Left lung (tissue), 10 donors: ENCODE measurements around the gene HLA-DOA. TPM values are rescaled to one million over a fixed set of nuclear protein-coding genes. Genes with fewer than 3 reads are reported as not detected.

Source experiments
- ATAC-seq: fragments of 200-7000 bp; cut with Tn5 transposase; one replicate; pipeline ENCODE4 v1.9.1; 2020; ENCODE audit warnings: moderate library complexity
- DNase-seq, 4 donors: peaks; one replicate each; pipeline ENCODE4 v3.0.0-alpha.2; 2013 to 2020
- H3K27ac ChIP-seq, 2 donors: fragments of 200-600 bp; sonication (generic) in 1 of 2; one replicate each; pipeline versions ENCODE4 v1.5.0 to v1.8.0; 2020 to 2021
- H3K27me3 ChIP-seq, 2 donors: fragments of 200-600 bp; sonication (generic) in 1 of 2; one replicate each; pipeline versions ENCODE4 v1.5.0 to v1.8.0; 2020 to 2021
- H3K36me3 ChIP-seq, 2 donors: fragments of 200-600 bp; sonication (generic) in 1 of 2; one replicate each; pipeline versions ENCODE4 v1.5.0 to v1.8.0; 2020 to 2021
- H3K4me1 ChIP-seq, 2 donors: fragments of 200-600 bp; one replicate each; pipeline ENCODE4 v1.8.0; 2021
- H3K4me3 ChIP-seq, 2 donors: fragments of 200-600 bp; sonication (generic) in 1 of 2; one replicate each; pipeline versions ENCODE4 v1.5.0 to v1.8.0; 2020 to 2021; ENCODE audit warnings: mild to moderate bottlenecking in 1 of 2
- H3K9me3 ChIP-seq, 2 donors: fragments of 200-600 bp; sonication (generic) in 1 of 2; one replicate each; pipeline versions ENCODE4 v1.5.0 to v1.8.0; 2020 to 2021
- CTCF ChIP-seq, 2 donors: fragments of 200-600 bp; sonication (generic) in 1 of 2; IDR thresholded peaks; one replicate each; pipeline versions ENCODE4 v1.5.0 to v1.8.0; 2021; ENCODE audit warnings: antibody characterized with exemption in 2 of 2
- intact Hi-C, 2 donors: fragments of 100-400 bp; cut with DNase I; formaldehyde crosslinking; loops; one replicate each; pipeline versions ENCODE4 v1.11.2 to v1.14.2; 2022
- polyA plus RNA-seq, 6 donors: library from polyadenylated mRNA; unstranded; fragments of 120-200 nt; gene quantifications; one replicate each; pipeline ENCODE4 v1.2.1, GENCODE V29; 2013; ENCODE audit not compliant: insufficient read length in 6 of 6
- total RNA-seq, 2 donors: library from RNA; stranded (reverse); fragmentation: NEBNext Ultra II Directional; extraction: Animal tissue kit (Norgen Biotek cat#: 25700); gene quantifications; one replicate each; pipeline ENCODE4 v1.2.1, GENCODE V29; 2021
- donor health status: DM: no; HTN: yes; CAD: no.
- donor health status: DM: no; HTN: no; CAD: no.

The HLA-DOA gene
- total and polyA plus RNA-seq, 8 donors: 1.8 to 20.6 (median 3.0) TPM

GRCh38 chr6:32993363-32993973 lies 15.9 kb downstream of the HLA-DOA start:
- ATAC-seq (no peak), DNase-seq (no peak)
- intact Hi-C loops: no loop called here
- H3K4me1 ChIP-seq: no peaks in the 10 kb centered on the region
- TF ChIP-seq CTCF (IDR thresholded peaks at IDR 0.05): no peak
- H3K27me3 ChIP-seq: peaks cover 0 to 4% of the 10 kb centered on the region in 2 donors
- no peaks in the 10 kb centered on the region for H3K9me3 ChIP-seq
- H3K4me3 ChIP-seq: no peak overlapping the region
- no peaks in the 10 kb centered on the region for H3K36me3 ChIP-seq
- no peak overlapping the region for H3K27ac ChIP-seq

GRCh38 chr6:32991972-32992371 lies 17.4 kb downstream of the HLA-DOA start:
- Histone ChIP-seq H3K4me1 (no peaks in the 10 kb centered on the region), H3K27ac (no peak overlapping the region), H3K27me3 (no peaks in the 10 kb centered on the region), H3K36me3 (no peaks in the 10 kb centered on the region), H3K4me3 (no peak overlapping the region), H3K9me3 (no peaks in the 10 kb centered on the region)
- TF ChIP-seq CTCF (IDR thresholded peaks at IDR 0.05): no peak
- no peak for DNase-seq
- ATAC-seq: no peak
- intact Hi-C loops: no loop called here

- Histone ChIP-seq H3K27me3 (no peaks in the 10 kb centered on the region), H3K36me3 (no peaks in the 10 kb centered on the region), H3K4me1 (peaks cover 0 to 3% of the 10 kb centered on the region in 2 donors), H3K4me3 (no peak overlapping the region), H3K27ac (no peak overlapping the region), H3K9me3 (no peaks in the 10 kb centered on the region)
- DNase-seq: no peak
- ATAC-seq: no peak
- TF ChIP-seq CTCF (IDR thresholded peaks at IDR 0.05): no peak
- intact Hi-C loops: loop anchor here in 1 of 2 donors (10.0 kb wide), 1 partner anchor 55 kb away; no protein-coding TSS in a partner anchor
Observed at GRCh38 chr6:32989368-32989767, 20.0 kb downstream of the HLA-DOA start.

- Histone ChIP-seq H3K9me3 (no peaks in the 10 kb centered on the region), H3K4me3 (no peak overlapping the region), H3K27ac (peak overlapping the region in 1 of 2 donors; percentile 55), H3K27me3 (no peaks in the 10 kb centered on the region), H3K4me1 (peaks cover 0 to 29% of the 10 kb centered on the region in 2 donors), H3K36me3 (peaks cover 7 to 26% of the 10 kb centered on the region in 2 donors)
- peak; percentile 94 for ATAC-seq
- peak; percentile 70 to 92 (median 88) for DNase-seq
- intact Hi-C loops: loop anchor here (5.0 to 10.0 kb wide), 2 partner anchors 50 to 98 kb away; no protein-coding TSS in a partner anchor
- peak; percentile 72 to 74 for TF ChIP-seq CTCF (IDR thresholded peaks at IDR 0.05)
Observed at GRCh38 chr6:32984622-32985389, 24.6 kb downstream of the HLA-DOA start.

GRCh38 chr6:32983964-32984621 lies 25.3 kb downstream of the HLA-DOA start:
- intact Hi-C loops: loop anchor here (5.0 to 10.0 kb wide), 2 partner anchors 49 to 97 kb away; no protein-coding TSS in a partner anchor
- H3K36me3 ChIP-seq: peaks cover 7 to 33% of the 10 kb centered on the region in 2 donors
- H3K27me3 ChIP-seq: no peaks in the 10 kb centered on the region
- DNase-seq (no peak), ATAC-seq (peak; percentile 3)
- no peak overlapping the region for H3K4me3 ChIP-seq
- H3K9me3 ChIP-seq: no peaks in the 10 kb centered on the region
- peak overlapping the region in 1 of 2 donors; percentile 55 for H3K27ac ChIP-seq
- TF ChIP-seq CTCF (IDR thresholded peaks at IDR 0.05): no peak
- peaks cover 0 to 36% of the 10 kb centered on the region in 2 donors for H3K4me1 ChIP-seq
